Hypothalamus (tissue), 51 donors: ENCODE results near the gene ANK3.
A peak's percentile ranks its signal among the peaks of the same experiment; 100 is the strongest.

Source experiments
- DNase-seq, 51 donors: peaks; one replicate each; lab custom pipeline; 2025; lab: John Stamatoyannopoulos, UW

The ANK3 gene

DNA sequence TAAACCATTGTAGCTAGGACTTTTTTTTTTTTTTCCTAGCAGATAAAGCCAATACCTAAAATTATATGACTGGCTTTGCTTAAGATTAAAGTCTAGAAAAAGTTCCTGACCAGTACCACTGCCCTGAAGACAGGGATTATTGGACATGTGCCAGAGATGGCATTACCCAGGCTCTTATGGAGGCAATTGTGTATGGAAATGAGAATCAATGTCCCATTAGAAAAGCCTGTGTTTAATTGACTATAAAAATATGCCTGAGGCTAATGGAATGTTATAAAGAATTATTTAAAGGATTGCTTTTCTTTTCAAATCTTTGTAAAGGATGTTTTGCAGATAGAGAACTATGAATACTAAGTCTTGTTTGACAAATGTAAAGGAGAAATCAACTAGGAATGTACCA lies 196.7 kb downstream of the ANK3 start:
- DNase-seq: no peak

DNA sequence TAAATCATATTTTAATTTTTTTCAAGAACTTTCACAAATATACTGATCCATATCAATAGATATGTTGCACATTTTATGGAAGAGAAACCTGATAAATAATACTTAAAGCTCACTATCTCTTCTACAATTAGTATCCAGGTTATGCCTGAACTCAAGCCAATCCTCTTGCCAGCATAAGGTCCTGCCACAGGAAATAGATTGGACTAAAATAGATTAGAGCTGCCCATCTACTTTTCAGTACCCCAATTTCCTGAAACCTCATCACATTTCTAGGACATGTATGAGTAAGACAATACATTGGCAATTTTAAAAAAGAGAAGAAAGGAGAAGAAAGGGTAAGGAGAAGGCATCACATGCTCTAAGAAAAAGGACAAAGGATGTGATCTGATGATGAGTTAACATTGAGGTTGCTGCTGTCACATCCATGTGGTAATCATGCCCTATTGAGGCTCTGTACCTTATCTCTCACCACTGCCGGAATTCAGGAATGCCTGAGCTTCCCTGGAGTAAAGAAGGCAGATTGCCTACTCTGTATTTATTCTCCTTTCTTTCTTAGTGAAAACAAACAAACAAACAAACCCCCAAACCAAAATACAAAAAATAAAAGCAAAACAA lies 199.7 kb downstream of the ANK3 start:
- DNase-seq: no peak

DNA sequence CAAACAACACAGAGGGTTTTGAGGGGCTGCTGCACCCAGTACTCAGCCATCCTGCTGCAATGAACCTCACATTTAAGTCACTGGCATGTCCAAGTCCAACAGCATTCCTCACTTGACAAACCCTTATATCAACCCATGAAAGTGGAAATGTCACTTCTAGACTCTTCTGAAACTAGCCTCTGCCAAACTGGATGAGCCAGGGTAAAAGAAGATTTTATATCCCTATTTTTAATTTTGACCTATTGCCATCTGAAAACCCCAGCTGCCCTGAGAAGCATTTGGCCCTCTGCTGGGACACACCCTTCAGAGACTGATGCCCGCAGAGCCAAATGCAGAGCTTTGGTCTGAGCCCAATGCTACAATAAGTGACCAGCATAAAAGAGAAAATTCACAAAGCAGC lies 201.1 kb downstream of the ANK3 start:
- no peak for DNase-seq

DNA sequence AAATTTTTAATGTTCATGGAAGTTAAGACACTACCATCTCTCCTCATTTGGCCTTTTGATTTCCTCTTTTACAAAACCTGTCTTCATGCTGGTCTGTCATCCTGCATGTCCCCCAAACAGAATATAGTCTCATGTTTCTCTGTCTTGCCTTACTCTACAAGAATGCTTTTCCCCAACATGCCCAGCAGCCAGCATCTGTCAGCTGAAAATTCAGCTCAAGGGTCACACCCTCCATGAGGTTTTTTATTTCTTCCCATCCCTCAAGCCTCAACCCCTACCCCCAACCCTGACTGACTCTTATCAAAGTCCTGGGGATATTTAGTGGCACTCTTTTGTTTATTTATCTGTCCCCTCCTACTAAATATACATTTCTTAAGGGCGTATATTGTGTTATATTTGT lies 202.0 kb downstream of the ANK3 start:
- DNase-seq: no peak

DNA sequence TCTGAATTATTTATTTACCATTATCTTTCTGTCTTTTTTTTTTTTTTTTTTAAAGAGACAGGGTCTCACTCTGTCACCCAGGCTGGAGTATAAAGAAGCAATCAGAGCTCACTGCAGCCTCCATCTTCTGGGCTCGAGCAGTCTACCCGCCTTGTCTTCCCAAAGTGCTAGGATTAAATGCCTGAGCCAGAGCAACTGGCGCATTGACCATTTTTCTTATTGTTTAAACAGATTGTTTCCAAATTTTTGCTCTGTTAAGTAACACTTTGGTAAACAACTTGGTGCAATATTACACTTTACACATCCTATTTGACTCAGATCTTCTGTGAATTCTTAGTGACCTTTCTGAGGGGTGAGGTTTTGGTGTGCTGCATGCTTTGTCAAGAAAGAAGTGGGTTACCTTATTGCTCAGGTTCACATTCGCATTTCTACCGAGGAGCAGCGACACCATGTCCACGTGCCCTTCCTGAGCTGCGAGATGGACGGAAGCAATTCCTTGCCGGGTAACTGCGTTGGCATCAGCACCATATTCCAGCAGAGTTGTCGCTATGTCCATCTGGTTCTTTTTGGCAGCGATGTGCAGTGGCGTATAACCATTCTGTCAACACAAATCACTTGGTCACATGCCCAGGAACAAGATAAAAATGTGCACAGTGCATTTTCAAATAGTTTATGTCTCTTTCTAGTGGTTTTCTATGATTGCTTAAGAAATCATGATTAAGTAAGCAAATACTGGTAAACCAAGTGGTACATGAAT lies 203.2 kb downstream of the ANK3 start:
- DNase-seq: peak in 5 of 51 donors; percentile 1 to 26 (median 9)

DNA sequence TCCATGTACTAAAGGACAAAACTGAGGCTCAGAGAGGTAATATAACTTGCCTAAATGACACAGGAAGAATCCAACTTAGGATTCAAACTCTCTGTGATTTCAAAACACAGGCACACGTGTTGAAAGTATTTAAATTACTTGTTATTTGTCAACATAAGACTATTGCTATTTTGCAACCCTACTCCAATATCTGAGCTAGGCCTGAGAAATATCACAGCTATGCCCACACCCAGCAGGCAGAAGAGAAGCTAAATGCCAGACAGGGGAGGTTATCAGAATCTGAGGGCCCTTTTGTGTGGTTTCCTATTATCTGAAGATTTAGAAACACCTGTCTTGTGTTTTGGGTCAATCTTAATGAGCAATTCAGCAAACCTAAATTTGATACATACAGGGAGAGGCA lies 204.3 kb downstream of the ANK3 start:
- no peak for DNase-seq

DNA sequence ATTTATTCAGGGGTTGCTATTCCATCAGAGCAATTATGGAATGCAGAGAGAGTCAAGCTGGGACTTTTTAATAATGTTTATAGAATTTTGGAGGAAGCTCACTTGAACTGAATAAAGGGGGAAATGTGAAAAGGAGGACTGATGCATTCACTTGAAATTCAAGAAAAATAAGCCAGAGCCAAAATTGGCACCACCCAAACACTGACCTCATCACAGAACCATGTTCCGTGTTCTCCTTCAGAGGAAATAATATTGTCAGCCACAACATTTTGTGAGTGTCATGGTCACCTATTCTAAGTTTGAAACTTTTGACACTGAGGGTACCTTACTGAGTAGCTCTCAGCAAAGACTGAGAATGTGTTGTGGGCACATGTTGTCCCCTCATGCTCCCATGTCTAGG lies 207.0 kb downstream of the ANK3 start:
- no peak for DNase-seq

DNA sequence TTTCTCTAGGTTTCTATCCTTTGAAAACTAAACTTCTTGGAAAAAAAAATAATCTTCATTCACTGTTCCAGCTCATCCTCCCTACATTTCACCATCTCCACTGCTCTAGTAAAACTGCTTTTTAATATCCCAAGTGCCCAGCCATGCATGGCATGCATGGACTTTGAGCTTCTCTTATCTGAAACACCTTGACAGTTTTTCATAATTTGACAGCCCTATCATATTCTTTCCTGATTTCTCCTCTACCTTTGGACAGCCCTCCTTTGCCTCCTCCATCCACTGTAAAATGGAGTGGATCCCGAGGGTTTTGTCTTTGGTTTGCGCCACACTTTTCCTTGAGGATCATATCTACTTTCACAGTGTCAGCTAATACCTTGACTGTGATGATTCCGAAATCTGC lies 212.8 kb downstream of the ANK3 start:
- no peak for DNase-seq

DNA sequence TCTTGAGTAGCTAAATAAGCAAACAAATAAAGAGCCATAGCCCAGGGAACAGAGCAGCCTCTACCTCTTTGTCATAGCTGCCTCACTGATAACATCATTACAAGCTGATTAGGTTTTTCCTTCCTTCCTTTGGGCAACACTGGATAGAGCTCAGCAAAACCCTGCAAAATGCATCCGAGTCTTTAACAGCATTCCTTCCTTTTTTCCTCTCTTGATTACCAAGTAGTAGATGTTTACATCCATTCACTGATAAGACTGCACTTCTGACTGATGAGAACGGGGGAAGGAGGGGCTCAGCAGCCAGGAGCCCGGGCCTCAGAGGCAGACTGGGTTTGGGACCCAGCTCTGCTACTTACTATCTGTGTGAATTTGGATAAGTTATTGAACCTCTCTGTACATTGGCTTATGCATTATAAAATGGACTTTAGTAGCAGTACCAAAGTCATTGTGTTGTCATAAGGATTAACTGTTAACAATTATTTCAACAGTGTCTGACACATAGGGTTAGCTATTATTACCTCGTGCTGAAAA lies 214.2 kb downstream of the ANK3 start:
- DNase-seq: no peak

DNA sequence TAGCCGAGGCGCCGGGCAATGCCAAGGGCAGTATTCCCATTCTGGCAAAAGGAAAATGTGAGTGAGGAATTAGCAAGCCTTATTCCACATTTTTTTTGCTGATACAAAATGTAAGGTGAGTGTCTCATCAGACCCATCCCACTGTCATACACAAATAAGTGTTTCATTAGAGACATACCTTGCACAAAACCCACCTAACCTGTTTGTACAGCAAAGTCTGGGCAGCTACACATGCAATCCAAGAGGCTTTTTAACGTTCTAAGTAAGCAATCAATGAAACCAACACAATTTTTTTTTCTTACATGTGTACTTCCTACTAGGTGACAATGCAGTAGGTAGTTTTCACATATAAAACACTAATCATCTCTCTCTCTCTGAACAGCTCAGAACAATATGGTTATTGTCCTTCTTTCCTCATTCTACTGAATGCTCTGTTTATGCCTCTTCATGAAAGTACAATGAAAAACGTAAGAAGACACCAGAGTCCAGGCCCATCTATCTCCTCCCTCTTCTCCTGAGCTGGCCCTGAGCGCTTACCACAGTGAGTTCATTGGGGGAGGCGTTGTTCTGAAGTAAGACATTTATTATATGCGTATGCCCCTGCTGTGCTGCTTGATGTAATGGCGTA lies 217.2 kb downstream of the ANK3 start:
- DNase-seq: peak in 1 of 51 donors; percentile 10

DNA sequence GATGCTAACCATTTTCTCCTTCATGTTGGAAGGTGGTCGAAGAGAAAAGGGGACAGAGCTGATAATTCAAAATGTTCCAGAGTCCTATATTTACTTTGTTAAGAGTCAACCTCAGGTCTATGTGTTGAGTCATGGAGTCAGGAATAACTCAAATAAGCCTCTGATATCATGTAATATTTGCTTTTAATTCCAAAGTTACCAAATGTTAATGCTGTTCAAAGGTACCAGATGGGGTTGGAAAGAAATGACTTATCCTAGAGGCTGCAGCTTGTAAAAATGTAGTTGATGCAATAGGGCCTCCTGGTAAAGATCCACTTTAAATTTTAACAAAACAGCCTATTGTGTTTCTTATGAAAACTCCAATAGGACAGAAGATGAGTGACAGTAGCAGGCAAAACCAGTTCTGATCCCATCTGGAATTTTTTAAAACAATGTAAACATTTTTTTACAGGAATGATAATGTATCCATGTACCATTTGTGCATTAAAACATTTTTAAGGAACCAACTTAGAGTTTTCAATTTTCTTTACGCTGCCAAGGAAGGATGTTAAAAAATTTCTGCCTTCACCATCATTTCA lies 218.2 kb downstream of the ANK3 start:
- no peak for DNase-seq

DNA sequence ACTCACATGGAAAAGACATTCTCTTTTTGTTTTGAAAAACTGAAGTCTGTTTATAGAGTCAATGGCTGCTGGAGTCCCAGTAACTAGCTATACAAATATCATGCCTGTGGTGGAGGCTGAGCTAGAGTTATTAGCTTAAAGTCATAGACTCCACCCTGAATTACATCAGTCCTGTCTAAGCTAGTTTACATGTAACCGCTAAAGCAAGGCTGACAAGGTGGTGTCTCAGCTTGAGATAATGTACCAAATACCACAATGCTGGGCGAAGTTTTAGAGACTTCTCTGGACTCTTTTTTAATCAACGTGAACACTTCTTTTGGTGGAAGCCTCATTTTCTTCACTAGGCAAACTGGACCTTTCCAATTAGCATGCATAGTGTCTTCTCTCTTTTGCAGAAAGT lies 219.4 kb downstream of the ANK3 start:
- DNase-seq: no peak

DNA sequence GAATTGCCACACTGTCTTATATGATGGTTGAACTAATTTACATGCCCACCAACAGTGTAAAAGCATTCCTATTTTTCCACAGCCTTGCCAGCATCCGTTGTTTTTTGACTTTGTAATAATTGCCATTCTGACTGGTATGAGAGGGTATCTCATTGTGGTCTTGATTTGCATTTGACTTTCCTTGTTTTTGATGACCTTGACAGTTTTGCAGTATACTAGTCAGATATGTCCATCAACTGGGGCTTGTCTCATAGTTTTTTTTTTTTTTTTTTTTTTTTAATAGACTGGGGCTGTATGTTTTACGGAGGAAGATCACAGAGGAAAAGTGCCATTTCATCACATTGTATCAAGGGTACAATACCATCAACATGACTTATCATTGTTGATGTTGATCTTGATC lies 220.6 kb downstream of the ANK3 start:
- no peak for DNase-seq

DNA sequence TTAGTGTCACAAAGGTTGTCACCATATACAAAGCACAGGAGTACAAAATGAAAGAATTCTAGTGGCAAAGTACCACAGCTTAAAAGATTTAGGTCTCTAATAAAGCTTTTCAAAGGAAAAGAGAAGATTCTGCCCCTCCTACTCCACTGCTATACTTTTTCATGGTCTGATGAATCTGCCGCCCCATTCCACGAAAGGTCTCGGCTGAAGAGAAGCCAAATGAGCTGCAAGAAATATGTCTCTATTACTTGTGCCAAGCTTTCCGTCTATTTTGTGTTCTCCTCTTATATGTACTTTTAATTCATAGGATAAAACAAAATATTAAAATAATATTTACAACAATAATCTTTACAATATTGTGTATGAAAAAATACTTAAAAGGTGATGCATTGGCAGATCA lies 222.6 kb downstream of the ANK3 start:
- DNase-seq: no peak

DNA sequence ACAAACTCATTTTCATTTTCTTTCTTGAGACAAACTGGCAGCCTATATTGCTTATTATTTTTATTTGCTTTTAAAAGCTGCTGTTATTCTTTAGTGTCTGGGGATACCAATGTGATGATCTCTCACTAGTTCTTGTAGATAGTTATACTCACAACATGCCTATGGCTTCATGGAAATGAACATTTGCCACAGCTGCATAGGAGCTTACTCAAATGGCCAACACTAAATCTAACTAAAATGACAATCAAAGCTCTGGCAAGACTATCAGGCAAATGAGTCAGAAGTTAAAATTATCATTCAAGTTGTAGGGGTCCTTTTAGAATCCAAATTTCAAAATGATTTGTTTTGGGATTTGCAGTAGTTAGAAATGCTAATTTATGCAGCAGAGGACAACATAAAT lies 225.9 kb downstream of the ANK3 start:
- DNase-seq: no peak

DNA sequence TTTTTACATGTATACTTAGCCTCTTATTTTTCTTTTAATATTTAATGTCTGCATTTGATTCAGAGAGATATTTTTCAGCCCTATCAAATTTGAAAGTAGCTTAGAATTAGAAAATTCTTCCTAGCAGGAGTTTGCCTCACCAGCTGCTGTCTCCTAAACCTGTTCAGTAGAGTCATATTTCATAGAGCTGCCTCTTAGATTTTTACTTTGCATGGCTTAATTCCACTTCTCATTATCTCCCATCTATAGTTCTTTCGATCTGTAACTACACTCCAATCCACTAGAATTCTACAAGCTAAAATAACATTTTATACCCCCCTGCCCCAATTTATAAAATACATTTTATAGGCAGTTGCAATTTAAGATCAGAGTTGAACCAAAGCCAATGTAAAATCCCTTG lies 227.0 kb downstream of the ANK3 start:
- DNase-seq: no peak

DNA sequence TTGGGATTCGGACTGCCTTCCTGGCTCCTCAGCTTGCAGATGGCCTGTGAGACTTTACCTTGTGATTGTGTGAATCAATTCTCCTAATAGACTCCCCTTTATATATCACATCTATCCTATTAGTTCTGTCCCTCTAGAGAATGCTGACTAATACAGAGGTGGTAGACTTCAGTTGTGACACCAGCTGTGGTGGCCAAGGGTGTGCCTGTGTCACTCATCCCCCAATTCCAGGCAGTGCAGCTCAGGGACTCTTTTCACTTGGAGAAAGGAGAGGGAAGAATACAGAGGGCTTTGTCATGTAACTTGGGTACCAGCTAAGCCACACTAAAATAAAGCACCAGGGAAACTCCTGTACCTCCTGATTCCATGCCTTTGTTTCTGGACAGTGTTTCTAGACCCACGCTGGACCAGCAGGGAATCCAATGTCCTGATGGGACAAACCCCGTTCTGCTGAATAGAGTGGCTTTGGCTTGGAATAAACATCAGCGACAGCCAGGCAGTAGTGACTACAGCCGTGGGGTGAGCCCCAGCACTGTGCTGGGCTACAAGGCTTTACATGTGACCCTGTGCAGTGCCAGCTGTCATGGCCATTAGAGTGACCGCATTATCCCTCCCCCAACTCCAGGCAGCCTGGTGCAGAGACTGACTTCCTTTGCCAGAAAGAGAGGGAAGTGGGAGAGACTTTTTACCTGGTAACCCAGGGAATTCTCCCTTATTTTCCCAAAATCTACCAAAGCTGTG lies 233.6 kb downstream of the ANK3 start:
- peak in 21 of 51 donors; percentile 5 to 73 (median 26) for DNase-seq

DNA sequence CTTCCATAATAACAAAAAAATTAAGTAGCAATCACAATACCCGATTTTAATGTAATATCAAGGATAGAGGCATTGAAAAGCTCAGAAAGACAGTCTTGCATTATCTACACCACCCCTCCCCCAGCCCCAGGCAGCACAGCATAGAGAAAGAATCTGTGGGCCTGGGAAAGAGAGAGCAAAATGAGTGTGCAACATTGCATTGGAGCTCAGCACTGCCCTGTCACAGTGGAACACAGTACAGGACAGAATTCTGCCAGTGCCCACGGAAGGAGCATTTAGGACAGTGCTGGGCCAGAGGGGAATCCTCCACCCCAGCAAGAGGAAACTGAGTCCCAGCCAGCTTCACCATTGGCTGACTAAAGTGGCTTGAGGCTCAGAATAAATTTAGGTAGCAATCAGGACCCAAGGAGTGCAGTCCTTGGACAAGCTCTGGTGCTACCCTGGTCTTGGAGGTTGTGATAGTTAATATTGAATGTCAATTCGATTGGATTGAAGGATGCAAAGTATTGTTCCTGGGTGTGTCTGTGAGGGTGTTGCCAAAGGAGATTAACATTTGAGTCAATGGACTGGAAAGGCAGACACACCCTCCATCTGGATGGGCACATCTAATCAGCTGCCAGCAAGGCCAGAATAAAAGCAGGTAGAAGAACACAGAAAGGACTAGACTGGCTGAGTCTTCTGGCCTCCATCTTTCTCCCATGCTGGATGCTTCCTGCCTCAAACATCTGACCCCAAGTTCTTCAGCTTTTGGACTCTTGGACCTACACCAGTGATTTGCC lies 234.4 kb downstream of the ANK3 start:
- DNase-seq: no peak

DNA sequence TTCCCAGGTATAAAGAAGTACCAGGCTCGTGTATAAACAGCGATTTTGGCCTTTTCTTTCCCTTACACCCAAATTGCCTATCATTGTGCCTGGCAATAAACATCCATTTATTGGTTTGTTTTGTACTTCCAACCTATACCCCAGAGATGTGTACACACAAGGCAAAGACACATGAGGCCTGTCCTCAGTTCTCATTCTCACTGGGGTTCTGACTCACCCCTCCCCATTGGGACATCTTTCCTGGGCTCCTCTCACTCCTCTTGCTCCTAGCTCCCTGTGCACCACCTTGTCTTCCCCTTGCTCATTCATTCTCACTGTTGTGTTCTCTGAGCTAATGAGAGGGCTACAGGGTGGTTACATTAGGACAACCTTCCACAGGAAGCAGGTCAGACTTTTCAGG lies 240.7 kb downstream of the ANK3 start:
- DNase-seq: no peak

DNA sequence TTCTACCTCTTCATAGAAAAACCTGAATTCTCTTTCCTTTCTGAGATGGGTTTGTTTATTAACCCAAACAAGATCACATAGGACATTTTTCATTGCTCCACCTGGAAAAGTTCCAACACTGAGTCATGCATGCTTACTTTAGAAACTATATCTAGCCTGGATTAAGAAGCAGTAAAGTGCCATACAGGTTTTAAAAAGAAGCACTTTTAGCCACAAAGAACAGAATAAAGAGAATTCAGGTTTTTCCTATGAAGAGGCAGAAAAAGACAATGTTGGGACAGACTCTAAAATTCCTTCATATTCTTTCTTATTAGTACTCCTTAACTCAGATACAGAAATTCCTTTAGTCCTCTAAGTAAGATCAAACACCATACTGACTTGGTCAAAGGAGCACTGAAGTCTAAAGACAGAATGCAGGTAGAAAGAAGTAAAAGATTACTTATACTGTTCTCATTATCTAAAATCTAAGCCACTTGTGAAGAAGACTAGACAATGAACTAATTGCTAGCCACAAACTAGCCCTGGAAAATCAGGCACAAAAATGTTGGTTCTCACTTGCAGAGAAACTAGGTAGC lies 241.3 kb downstream of the ANK3 start:
- DNase-seq: peak in 1 of 51 donors; percentile 12
